K562 (cell line): Measurements from ENCODE around the gene CSMD2. TPM values are rescaled to one million over a fixed set of nuclear protein-coding genes. Genes with fewer than 3 reads are reported as not detected.

Source experiments
- ATAC-seq: fragments of 200-7000 bp; cut with Tn5 transposase; 3 replicates; pipeline ENCODE4 v1.9.1; 2020; ENCODE audit warnings: moderate library complexity
- BruUV-seq: library from RNA; stranded (reverse); fragments of 400-500 nt; replicated peaks from 2 replicates; lab custom pipeline; 2021; lab: Mats Ljungman, UMichigan
- CTCF ChIA-PET: fragments of 300-600 bp; formaldehyde crosslinking; extraction: SDS; loops from one replicate; lab custom pipeline; 2021; ENCODE audit warnings: low intra/inter-chr PET ratio; lab: Yijun Ruan, JAX
- POLR2A ChIA-PET: fragments of 300-600, 350-650 bp; sonication (Branson Sonifier 250); formaldehyde crosslinking; extraction: SDS; loops from one replicate; lab custom pipeline; 2021; ENCODE audit warnings: antibody characterized with exemption, inconsistent platforms; lab: Yijun Ruan, JAX
- DNase-seq, 4 experiments: peaks; one replicate each; pipeline versions ENCODE4 v3.0.0 to v3.0.0-alpha.2; 2011 to 2018; ENCODE audit warnings: low spot score in 3 of 4, mixed read lengths in 3 of 4; ENCODE audit errors: extremely low read depth in 1 of 4
- FAIRE-seq: peaks from 2 replicates; lab custom pipeline; 2011; peaks lifted over from hg19 to GRCh38; lab: Jason Lieb, UNC
- H2AFZ ChIP-seq: 2 replicates; pipeline ENCODE4 v1.6.0; 2011; ENCODE audit warnings: low read depth, low read length, control low read depth, inconsistent platforms
- H3K27ac ChIP-seq: fragments of 200-600 bp; 3 replicates; pipeline ENCODE4 v1.8.0; 2011; ENCODE audit warnings: low read depth, mild to moderate bottlenecking, control low read depth, inconsistent platforms, low read length, moderate library complexity, mixed read lengths; ENCODE audit errors: extremely low read depth
- H3K27me3 ChIP-seq, 2 experiments: fragments of 300-600 bp in 1 of 2; 2 replicates in 1 of 2; 3 replicates in 1 of 2; pipeline versions ENCODE4 v1.6.0 to v1.8.0; 2011; ENCODE audit warnings: inconsistent platforms in 2 of 2, low read length in 2 of 2, mild to moderate bottlenecking in 1 of 2, mixed read lengths in 1 of 2, moderate library complexity in 1 of 2; ENCODE audit not compliant: control insufficient read depth in 2 of 2, insufficient read depth in 2 of 2
- H3K36me3 ChIP-seq: fragments of 300-600 bp; 3 replicates; pipeline ENCODE4 v1.8.0; 2011; ENCODE audit warnings: mild to moderate bottlenecking, low read length, inconsistent platforms; ENCODE audit not compliant: control insufficient read depth, insufficient read depth
- H3K4me1 ChIP-seq, 2 experiments: fragments of 200-600 bp in 1 of 2; replicated peaks in 1 of 2; 2 replicates in 1 of 2; 3 replicates in 1 of 2; pipeline versions ENCODE4 v1.5.1 to v1.8.0; 2011; ENCODE audit warnings: inconsistent platforms in 2 of 2, low read length in 2 of 2, mild to moderate bottlenecking in 1 of 2, mixed read lengths in 1 of 2, moderate library complexity in 1 of 2; ENCODE audit not compliant: control insufficient read depth in 2 of 2, insufficient read depth in 2 of 2
- H3K4me2 ChIP-seq: 2 replicates; pipeline ENCODE4 v1.6.1; 2011; ENCODE audit warnings: low read length, control low read depth, inconsistent platforms, mixed read lengths; ENCODE audit not compliant: insufficient read depth
- H3K4me3 ChIP-seq: fragments of 200-600 bp; sonication (generic), shearing (Covaris generic); 2 replicates; pipeline ENCODE4 v1.5.1; 2016; ENCODE audit warnings: control low read depth, inconsistent platforms
- H3K79me2 ChIP-seq: fragments of 200-600 bp; 3 replicates; pipeline ENCODE4 v1.8.0; 2011; ENCODE audit warnings: low read length, inconsistent platforms; ENCODE audit not compliant: control insufficient read depth, insufficient read depth
- H3K9ac ChIP-seq, 2 experiments: 2 replicates each; pipeline versions ENCODE4 v1.6.0 to v1.6.1; 2011; ENCODE audit warnings: low read depth in 2 of 2, low read length in 2 of 2, control low read depth in 1 of 2, inconsistent platforms in 1 of 2, mild to moderate bottlenecking in 1 of 2, mixed read lengths in 1 of 2; ENCODE audit not compliant: insufficient read depth in 1 of 2
- H3K9me1 ChIP-seq: one replicate; pipeline ENCODE4 v1.6.0; 2011; ENCODE audit warnings: inconsistent platforms, mild to moderate bottlenecking, low read length, moderate library complexity; ENCODE audit not compliant: control insufficient read depth, insufficient read depth
- H3K9me3 ChIP-seq: replicated peaks from 2 replicates; pipeline ENCODE4 v1.5.1; 2011; ENCODE audit warnings: low read depth, low read length, inconsistent platforms; ENCODE audit not compliant: control insufficient read depth, insufficient read depth
- H4K20me1 ChIP-seq: replicated peaks from 2 replicates; pipeline ENCODE4 v1.6.1; 2011; ENCODE audit warnings: low read length, inconsistent platforms, mixed read lengths; ENCODE audit not compliant: control insufficient read depth, insufficient read depth
- CBX1 ChIP-seq: sonication (generic); IDR thresholded peaks from 2 replicates; pipeline ENCODE4 v1.6.1; 2016; ENCODE audit warnings: antibody characterized with exemption, low read depth, mild to moderate bottlenecking
- GABPA ChIP-seq: fragments of 200-800 bp; sonication (Bioruptor generic); conservative IDR thresholded peaks from 2 replicates; pipeline ENCODE4 v1.6.1; 2016; ENCODE audit warnings: low read depth, missing genetic modification characterization, missing compliant biosample characterization
- NFIX ChIP-seq: fragments of 250-450 bp; sonication (Bioruptor Pico); IDR thresholded peaks from 2 replicates; pipeline ENCODE4 v1.4.0; 2020; ENCODE audit warnings: low read depth, mild to moderate bottlenecking, moderate library complexity
- ZNF445 ChIP-seq: fragments of 250-450 bp; sonication (Bioruptor Pico); IDR thresholded peaks from 2 replicates; pipeline ENCODE4 v1.4.0; 2020; ENCODE audit warnings: low read depth, mild to moderate bottlenecking, moderate library complexity
- WGBS: fragments of 100-300 bp; shearing (Covaris generic); methylation state at CpG from one replicate; pipeline ENCODE4 v1.1.6; 2016; ENCODE audit warnings: low coverage, mixed read lengths; ENCODE audit not compliant: insufficient coverage; ENCODE audit errors: missing lambda C conversion rate; 5-methylcytosine and 5-hydroxymethylcytosine counted together
- in situ Hi-C: fragments of 300-500 bp; cut with MboI; formaldehyde crosslinking; loops from 4 replicates; pipeline ENCODE4 v1.15.0; 2018; ENCODE audit warnings: inconsistent platforms, mixed read lengths
- intact Hi-C: fragments of 100-400 bp; cut with micrococcal nuclease; formaldehyde crosslinking; loops from 2 replicates; pipeline ENCODE4 v1.14.2; 2022
- polyA plus RNA-seq, 8 experiments: library from polyadenylated mRNA; depleted of rRNA in 4 of 8; stranded (reverse) in 5 of 8; unstranded in 3 of 8; fragments of >200 nt; fragmentation: Nextera tagmentation in 2 of 8; fragmentation: Illumina TruSeq in 1 of 8; extraction: Ambion mirVana in 2 of 8; extraction: Trizol in 1 of 8; gene quantifications; 2 replicates each; pipeline versions ENCODE4 v1.2.1 to v1.2.3, GENCODE V29; 2011 to 2014; ENCODE audit warnings: inconsistent platforms in 1 of 8, missing spikeins in 1 of 8
- total RNA-seq, 7 experiments: library from RNA; depleted of rRNA in 6 of 7; stranded (reverse); fragments of >200 nt in 6 of 7; fragmentation: Illumina TruSeq in 2 of 7; extraction: Trizol in 2 of 7; gene quantifications; 2 replicates each; pipeline versions ENCODE4 v1.2.1 to v1.2.3, GENCODE V29; 2011 to 2021; ENCODE audit warnings: low replicate concordance in 1 of 7
- TF ChIP-seq, protein P1 (sequence below), 2 experiments: fragments of 450-650 bp in 1 of 2; sonication (generic) in 1 of 2; formaldehyde crosslinking; conservative IDR thresholded peaks; 2 replicates each; pipeline versions ENCODE4 v1.4.0 to v1.8.1; 2020 to 2022; ENCODE audit warnings: mild to moderate bottlenecking in 1 of 2, missing genetic modification reagents in 1 of 2
- TF ChIP-seq, protein P2 (sequence below): sonication (generic); formaldehyde crosslinking; IDR thresholded peaks from 2 replicates; pipeline ENCODE4 v1.8.1; 2023; ENCODE audit warnings: mild to moderate bottlenecking, missing genetic modification reagents
- TF ChIP-seq, protein P3 (sequence below): fragments of 450-650 bp; formaldehyde crosslinking; IDR thresholded peaks from 2 replicates; pipeline ENCODE4 v1.4.0; 2022; ENCODE audit warnings: mild to moderate bottlenecking, moderate library complexity
- TF ChIP-seq, protein P4 (sequence below), 2 experiments: fragments of 450-650 bp in 1 of 2; sonication (generic) in 1 of 2; formaldehyde crosslinking in 1 of 2; IDR thresholded peaks; 2 replicates each; pipeline versions ENCODE4 v1.7.1 to v1.9.0; 2016 to 2022; ENCODE audit warnings: inconsistent platforms in 1 of 2, mild to moderate bottlenecking in 1 of 2, missing genetic modification reagents in 1 of 2

Gene CSMD2
- total and polyA plus RNA-seq, 9 of the 15 experiments (the other 6 are each of a cell fraction or from before 2014, with no cell fraction given) = not detected

DNA sequence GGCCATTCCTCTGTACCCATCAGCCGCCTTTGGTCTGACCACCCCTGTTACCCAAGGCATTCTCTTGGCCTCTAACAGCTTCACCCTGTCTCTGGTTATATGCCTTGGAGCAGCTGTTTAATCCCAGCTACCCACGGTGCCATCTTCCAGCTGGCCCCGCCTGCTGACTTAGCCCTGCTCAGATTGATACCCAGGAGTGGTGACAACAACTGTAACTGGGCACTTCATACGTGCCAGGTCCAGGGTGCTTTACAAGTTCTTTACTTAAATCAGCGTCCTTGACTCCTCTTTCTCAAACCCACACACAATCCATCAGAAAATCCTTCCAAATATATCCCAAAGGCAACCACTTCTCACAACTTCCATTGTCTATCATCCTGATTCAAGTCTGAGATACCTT is 338.3 kb downstream of the CSMD2 start:
- ChIA-PET POLR2A (no interaction called here), CTCF (no interaction called here)
- Histone ChIP-seq H2AFZ (no peak overlapping the region), H3K9me1 (no peaks in the 10 kb centered on the region), H3K36me3 (no peaks in the 10 kb centered on the region), H3K27ac (no peak overlapping the region), H3K4me1 (no peaks in the 10 kb centered on the region), H3K9ac (no peak overlapping the region), H4K20me1 (no peaks in the 10 kb centered on the region; the same call in 1 of the 2 replicates), H3K4me2 (no peak overlapping the region), H3K27me3 (no peaks in the 10 kb centered on the region; a peak in 1 of 5 replicates), H3K4me3 (no peak overlapping the region), H3K79me2 (no peaks in the 10 kb centered on the region), H3K9me3 (no peaks in the 10 kb centered on the region; the same call in 1 of the 2 replicates)
- ATAC-seq = no peak
- BruUV-seq = no TSS peak
- WGBS = 2% methylated on average over 5 of the region's 5 CpGs
- in situ Hi-C loops = no loop called here
- intact Hi-C loops = no loop called here
- no peak for FAIRE-seq
- DNase-seq = no peak
- TF ChIP-seq, protein P1, sequence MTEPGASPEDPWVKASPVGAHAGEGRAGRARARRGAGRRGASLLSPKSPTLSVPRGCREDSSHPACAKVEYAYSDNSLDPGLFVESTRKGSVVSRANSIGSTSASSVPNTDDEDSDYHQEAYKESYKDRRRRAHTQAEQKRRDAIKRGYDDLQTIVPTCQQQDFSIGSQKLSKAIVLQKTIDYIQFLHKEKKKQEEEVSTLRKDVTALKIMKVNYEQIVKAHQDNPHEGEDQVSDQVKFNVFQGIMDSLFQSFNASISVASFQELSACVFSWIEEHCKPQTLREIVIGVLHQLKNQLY (CRISPR knock-in tag; conservative IDR thresholded peaks at IDR 0.05) = no peak
- TF ChIP-seq CBX1 (no peak), GABPA (tag) (no peak), ZNF445 (CRISPR knock-in tag) (no peak), NFIX (CRISPR knock-in tag) (no peak)
- TF ChIP-seq, protein P2, sequence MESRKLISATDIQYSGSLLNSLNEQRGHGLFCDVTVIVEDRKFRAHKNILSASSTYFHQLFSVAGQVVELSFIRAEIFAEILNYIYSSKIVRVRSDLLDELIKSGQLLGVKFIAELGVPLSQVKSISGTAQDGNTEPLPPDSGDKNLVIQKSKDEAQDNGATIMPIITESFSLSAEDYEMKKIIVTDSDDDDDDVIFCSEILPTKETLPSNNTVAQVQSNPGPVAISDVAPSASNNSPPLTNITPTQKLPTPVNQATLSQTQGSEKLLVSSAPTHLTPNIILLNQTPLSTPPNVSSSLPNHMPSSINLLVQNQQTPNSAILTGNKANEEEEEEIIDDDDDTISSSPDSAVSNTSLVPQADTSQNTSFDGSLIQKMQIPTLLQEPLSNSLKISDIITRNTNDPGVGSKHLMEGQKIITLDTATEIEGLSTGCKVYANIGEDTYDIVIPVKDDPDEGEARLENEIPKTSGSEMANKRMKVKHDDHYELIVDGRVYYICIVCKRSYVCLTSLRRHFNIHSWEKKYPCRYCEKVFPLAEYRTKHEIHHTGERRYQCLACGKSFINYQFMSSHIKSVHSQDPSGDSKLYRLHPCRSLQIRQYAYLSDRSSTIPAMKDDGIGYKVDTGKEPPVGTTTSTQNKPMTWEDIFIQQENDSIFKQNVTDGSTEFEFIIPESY (CRISPR knock-in tag) = no peak
- TF ChIP-seq, protein P3, sequence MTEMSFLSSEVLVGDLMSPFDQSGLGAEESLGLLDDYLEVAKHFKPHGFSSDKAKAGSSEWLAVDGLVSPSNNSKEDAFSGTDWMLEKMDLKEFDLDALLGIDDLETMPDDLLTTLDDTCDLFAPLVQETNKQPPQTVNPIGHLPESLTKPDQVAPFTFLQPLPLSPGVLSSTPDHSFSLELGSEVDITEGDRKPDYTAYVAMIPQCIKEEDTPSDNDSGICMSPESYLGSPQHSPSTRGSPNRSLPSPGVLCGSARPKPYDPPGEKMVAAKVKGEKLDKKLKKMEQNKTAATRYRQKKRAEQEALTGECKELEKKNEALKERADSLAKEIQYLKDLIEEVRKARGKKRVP (CRISPR knock-in tag) = no peak
- TF ChIP-seq, protein P4, sequence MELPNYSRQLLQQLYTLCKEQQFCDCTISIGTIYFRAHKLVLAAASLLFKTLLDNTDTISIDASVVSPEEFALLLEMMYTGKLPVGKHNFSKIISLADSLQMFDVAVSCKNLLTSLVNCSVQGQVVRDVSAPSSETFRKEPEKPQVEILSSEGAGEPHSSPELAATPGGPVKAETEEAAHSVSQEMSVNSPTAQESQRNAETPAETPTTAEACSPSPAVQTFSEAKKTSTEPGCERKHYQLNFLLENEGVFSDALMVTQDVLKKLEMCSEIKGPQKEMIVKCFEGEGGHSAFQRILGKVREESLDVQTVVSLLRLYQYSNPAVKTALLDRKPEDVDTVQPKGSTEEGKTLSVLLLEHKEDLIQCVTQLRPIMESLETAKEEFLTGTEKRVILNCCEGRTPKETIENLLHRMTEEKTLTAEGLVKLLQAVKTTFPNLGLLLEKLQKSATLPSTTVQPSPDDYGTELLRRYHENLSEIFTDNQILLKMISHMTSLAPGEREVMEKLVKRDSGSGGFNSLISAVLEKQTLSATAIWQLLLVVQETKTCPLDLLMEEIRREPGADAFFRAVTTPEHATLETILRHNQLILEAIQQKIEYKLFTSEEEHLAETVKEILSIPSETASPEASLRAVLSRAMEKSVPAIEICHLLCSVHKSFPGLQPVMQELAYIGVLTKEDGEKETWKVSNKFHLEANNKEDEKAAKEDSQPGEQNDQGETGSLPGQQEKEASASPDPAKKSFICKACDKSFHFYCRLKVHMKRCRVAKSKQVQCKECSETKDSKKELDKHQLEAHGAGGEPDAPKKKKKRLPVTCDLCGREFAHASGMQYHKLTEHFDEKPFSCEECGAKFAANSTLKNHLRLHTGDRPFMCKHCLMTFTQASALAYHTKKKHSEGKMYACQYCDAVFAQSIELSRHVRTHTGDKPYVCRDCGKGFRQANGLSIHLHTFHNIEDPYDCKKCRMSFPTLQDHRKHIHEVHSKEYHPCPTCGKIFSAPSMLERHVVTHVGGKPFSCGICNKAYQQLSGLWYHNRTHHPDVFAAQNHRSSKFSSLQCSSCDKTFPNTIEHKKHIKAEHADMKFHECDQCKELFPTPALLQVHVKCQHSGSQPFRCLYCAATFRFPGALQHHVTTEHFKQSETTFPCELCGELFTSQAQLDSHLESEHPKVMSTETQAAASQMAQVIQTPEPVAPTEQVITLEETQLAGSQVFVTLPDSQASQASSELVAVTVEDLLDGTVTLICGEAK (IDR thresholded peaks at IDR 0.05) = no peak
- TF ChIP-seq, protein P4 (CRISPR knock-in tag; IDR thresholded peaks at IDR 0.05) = no peak
